IPS-15b (cell line): ENCODE results near the gene CNTNAP2.

Experiments used
- H3K27me3 ChIP-seq: one replicate; pipeline ENCODE4 v1.6.1; 2013; ENCODE audit warnings: low read length; ENCODE audit not compliant: control insufficient read depth, insufficient read depth
- H3K36me3 ChIP-seq: one replicate; pipeline ENCODE4 v1.6.1; 2013; ENCODE audit warnings: low read length; ENCODE audit not compliant: control insufficient read depth, insufficient read depth
- H3K4me1 ChIP-seq: one replicate; pipeline ENCODE4 v1.6.1; 2013; ENCODE audit warnings: mild to moderate bottlenecking, low read length; ENCODE audit not compliant: control insufficient read depth, insufficient read depth
- H3K4me3 ChIP-seq: one replicate; pipeline ENCODE4 v1.5.1; 2013; ENCODE audit warnings: low read depth, low read length
- H3K9ac ChIP-seq: one replicate; pipeline ENCODE4 v1.6.1; 2013; ENCODE audit warnings: low read depth, mild to moderate bottlenecking, low read length
- H3K9me3 ChIP-seq: one replicate; pipeline ENCODE4 v1.6.1; 2013; ENCODE audit warnings: mild to moderate bottlenecking, low read length; ENCODE audit not compliant: control insufficient read depth, insufficient read depth

CNTNAP2 gene

GRCh38 chr7:146922782-146923181 is 806.2 kb downstream of the CNTNAP2 start:
- no peak overlapping the region for H3K9ac ChIP-seq
- H3K4me3 ChIP-seq: no peak overlapping the region
- no peaks in the 10 kb centered on the region for H3K9me3 ChIP-seq
- no peaks in the 10 kb centered on the region for H3K4me1 ChIP-seq
- H3K27me3 ChIP-seq: no peaks in the 10 kb centered on the region
- H3K36me3 ChIP-seq: no peaks in the 10 kb centered on the region

GRCh38 chr7:146926841-146927240 is 810.2 kb downstream of the CNTNAP2 start:
- no peaks in the 10 kb centered on the region for H3K36me3 ChIP-seq
- H3K9ac ChIP-seq: no peak overlapping the region
- H3K27me3 ChIP-seq: no peaks in the 10 kb centered on the region
- no peaks in the 10 kb centered on the region for H3K9me3 ChIP-seq
- no peak overlapping the region for H3K4me3 ChIP-seq
- no peaks in the 10 kb centered on the region for H3K4me1 ChIP-seq

GRCh38 chr7:146937836-146938235 is 821.2 kb downstream of the CNTNAP2 start:
- no peaks in the 10 kb centered on the region for H3K36me3 ChIP-seq
- H3K27me3 ChIP-seq: no peaks in the 10 kb centered on the region
- no peak overlapping the region for H3K9ac ChIP-seq
- H3K4me3 ChIP-seq: no peak overlapping the region
- no peaks in the 10 kb centered on the region for H3K4me1 ChIP-seq
- no peaks in the 10 kb centered on the region for H3K9me3 ChIP-seq

GRCh38 chr7:146943483-146943882 is 826.9 kb downstream of the CNTNAP2 start:
- no peaks in the 10 kb centered on the region for H3K9me3 ChIP-seq
- H3K4me3 ChIP-seq: no peak overlapping the region

GRCh38 chr7:146948703-146949102 is 832.1 kb downstream of the CNTNAP2 start:
- no peaks in the 10 kb centered on the region for H3K4me1 ChIP-seq
- no peak overlapping the region for H3K4me3 ChIP-seq
- H3K36me3 ChIP-seq: no peaks in the 10 kb centered on the region
- no peaks in the 10 kb centered on the region for H3K27me3 ChIP-seq
- no peaks in the 10 kb centered on the region for H3K9me3 ChIP-seq
- H3K9ac ChIP-seq: no peak overlapping the region

More at GRCh38 chr7:146943483-146943882, 826.9 kb downstream of the CNTNAP2 start:
- Histone ChIP-seq H3K36me3 (no peaks in the 10 kb centered on the region), H3K27me3 (no peaks in the 10 kb centered on the region), H3K9ac (no peak overlapping the region), H3K4me1 (no peaks in the 10 kb centered on the region)

- H3K9ac ChIP-seq: no peak overlapping the region
- peaks cover 4% of the 10 kb centered on the region for H3K4me1 ChIP-seq
- no peaks in the 10 kb centered on the region for H3K27me3 ChIP-seq
- H3K9me3 ChIP-seq: no peaks in the 10 kb centered on the region
- no peaks in the 10 kb centered on the region for H3K36me3 ChIP-seq
- no peak overlapping the region for H3K4me3 ChIP-seq
These were observed 839.7 kb downstream of the CNTNAP2 start for GRCh38 chr7:146956321-146956720.

GRCh38 chr7:146956853-146957252 is 840.3 kb downstream of the CNTNAP2 start:
- Histone ChIP-seq H3K36me3 (no peaks in the 10 kb centered on the region), H3K4me1 (peaks cover 4% of the 10 kb centered on the region), H3K4me3 (no peak overlapping the region), H3K9ac (no peak overlapping the region), H3K27me3 (no peaks in the 10 kb centered on the region), H3K9me3 (no peaks in the 10 kb centered on the region)

- H3K9me3 ChIP-seq: no peaks in the 10 kb centered on the region
- no peak overlapping the region for H3K4me3 ChIP-seq
- no peaks in the 10 kb centered on the region for H3K36me3 ChIP-seq
- no peak overlapping the region for H3K9ac ChIP-seq
- H3K4me1 ChIP-seq: peaks cover 4% of the 10 kb centered on the region
- H3K27me3 ChIP-seq: no peaks in the 10 kb centered on the region
These were observed 844.3 kb downstream of the CNTNAP2 start for GRCh38 chr7:146960773-146961391.

GRCh38 chr7:146961617-146962016 is 845.0 kb downstream of the CNTNAP2 start:
- Histone ChIP-seq H3K9me3 (no peaks in the 10 kb centered on the region), H3K9ac (no peak overlapping the region), H3K4me1 (peaks cover 4% of the 10 kb centered on the region), H3K36me3 (no peaks in the 10 kb centered on the region), H3K27me3 (no peaks in the 10 kb centered on the region), H3K4me3 (no peak overlapping the region)

GRCh38 chr7:146966274-146966673 is 849.7 kb downstream of the CNTNAP2 start:
- Histone ChIP-seq H3K9me3 (no peaks in the 10 kb centered on the region), H3K36me3 (no peaks in the 10 kb centered on the region), H3K4me1 (no peaks in the 10 kb centered on the region), H3K4me3 (no peak overlapping the region), H3K9ac (no peak overlapping the region), H3K27me3 (no peaks in the 10 kb centered on the region)

GRCh38 chr7:146982482-146982881 is 865.9 kb downstream of the CNTNAP2 start:
- Histone ChIP-seq H3K27me3 (no peaks in the 10 kb centered on the region), H3K4me1 (no peaks in the 10 kb centered on the region), H3K4me3 (no peak overlapping the region)

GRCh38 chr7:146991596-146991995 is 875.0 kb downstream of the CNTNAP2 start:
- no peaks in the 10 kb centered on the region for H3K9me3 ChIP-seq
- H3K4me1 ChIP-seq: no peaks in the 10 kb centered on the region
- no peaks in the 10 kb centered on the region for H3K36me3 ChIP-seq
- no peak overlapping the region for H3K9ac ChIP-seq
- no peaks in the 10 kb centered on the region for H3K27me3 ChIP-seq
- H3K4me3 ChIP-seq: no peak overlapping the region

More at GRCh38 chr7:146982482-146982881, 865.9 kb downstream of the CNTNAP2 start:
- Histone ChIP-seq H3K9ac (no peak overlapping the region), H3K36me3 (no peaks in the 10 kb centered on the region), H3K9me3 (no peaks in the 10 kb centered on the region)
